ENCODE results near the gene PTGER4.
A peak's percentile ranks its signal among the peaks of the same experiment; 100 is the strongest.
"Not testable (repeated sequence)": the region's sequence is repeated elsewhere in the genome, so short reads cannot be mapped to it uniquely, and the experiment has no call there.

The PTGER4 gene

GRCh38 chr5:40679913-40680681 lies at the start of gene PTGER4:
Gene PTGER4 (plus strand): TSS chr5:40679915. CDS start chr5:40680994, 1,079 bp downstream.
- TF ChIP-seq, protein P1, sequence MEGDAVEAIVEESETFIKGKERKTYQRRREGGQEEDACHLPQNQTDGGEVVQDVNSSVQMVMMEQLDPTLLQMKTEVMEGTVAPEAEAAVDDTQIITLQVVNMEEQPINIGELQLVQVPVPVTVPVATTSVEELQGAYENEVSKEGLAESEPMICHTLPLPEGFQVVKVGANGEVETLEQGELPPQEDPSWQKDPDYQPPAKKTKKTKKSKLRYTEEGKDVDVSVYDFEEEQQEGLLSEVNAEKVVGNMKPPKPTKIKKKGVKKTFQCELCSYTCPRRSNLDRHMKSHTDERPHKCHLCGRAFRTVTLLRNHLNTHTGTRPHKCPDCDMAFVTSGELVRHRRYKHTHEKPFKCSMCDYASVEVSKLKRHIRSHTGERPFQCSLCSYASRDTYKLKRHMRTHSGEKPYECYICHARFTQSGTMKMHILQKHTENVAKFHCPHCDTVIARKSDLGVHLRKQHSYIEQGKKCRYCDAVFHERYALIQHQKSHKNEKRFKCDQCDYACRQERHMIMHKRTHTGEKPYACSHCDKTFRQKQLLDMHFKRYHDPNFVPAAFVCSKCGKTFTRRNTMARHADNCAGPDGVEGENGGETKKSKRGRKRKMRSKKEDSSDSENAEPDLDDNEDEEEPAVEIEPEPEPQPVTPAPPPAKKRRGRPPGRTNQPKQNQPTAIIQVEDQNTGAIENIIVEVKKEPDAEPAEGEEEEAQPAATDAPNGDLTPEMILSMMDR (IDR thresholded peaks at IDR 0.05; ENCODE audit: insufficient read depth, low read depth, low read length, missing control alignments), result no peak
- DNase-seq (ENCODE audit: low read depth), result no peak
- peak within 1 kb of the TSS; percentile 58 for H3K4me3 ChIP-seq (ENCODE audit: low read depth, low read length)

GRCh38 chr5:40630126-40630525 lies 49.6 kb upstream of the PTGER4 start:
- H3K4me3 ChIP-seq (ENCODE audit: low read depth, low read length), result no peak overlapping the region
- no peak for DNase-seq (ENCODE audit: low read depth)
- TF ChIP-seq, protein P1 (IDR thresholded peaks at IDR 0.05; ENCODE audit: insufficient read depth, low read depth, low read length, missing control alignments), result no peak

DNA sequence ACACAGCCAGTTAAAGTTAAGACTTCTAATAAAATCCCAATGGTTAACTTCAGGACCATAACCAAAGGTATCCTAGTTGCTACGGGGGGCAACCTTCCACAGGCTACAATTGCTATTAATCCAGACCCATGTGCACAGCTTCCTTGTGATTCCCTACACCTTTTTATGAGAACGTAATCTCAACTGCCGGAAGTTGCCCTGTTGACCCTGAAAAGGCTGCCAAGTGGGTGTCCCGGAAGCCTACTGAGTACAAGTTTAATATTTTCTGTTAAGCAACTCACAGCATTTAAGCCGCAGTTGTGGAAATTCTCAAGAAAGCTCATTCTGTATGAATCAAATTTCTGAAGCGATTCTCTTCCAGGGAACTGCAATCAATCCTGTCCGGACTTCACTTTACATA lies 48.5 kb upstream of the PTGER4 start:
- DNase-seq (ENCODE audit: low read depth), result no peak
- H3K4me3 ChIP-seq (ENCODE audit: low read depth, low read length), result no peak overlapping the region
- TF ChIP-seq, protein P1 (IDR thresholded peaks at IDR 0.05; ENCODE audit: insufficient read depth, low read depth, low read length, missing control alignments), result no peak

- no peak overlapping the region for H3K4me3 ChIP-seq (ENCODE audit: low read depth, low read length)
- TF ChIP-seq, protein P1 (IDR thresholded peaks at IDR 0.05; ENCODE audit: insufficient read depth, low read depth, low read length, missing control alignments), result no peak
- no peak for DNase-seq (ENCODE audit: low read depth)
Measured at GRCh38 chr5:40634154-40634553, 45.6 kb upstream of the PTGER4 start.

GRCh38 chr5:40634593-40634992 lies 45.1 kb upstream of the PTGER4 start:
- TF ChIP-seq, protein P1 (IDR thresholded peaks at IDR 0.05; ENCODE audit: insufficient read depth, low read depth, low read length, missing control alignments), result no peak
- no peak for DNase-seq (ENCODE audit: low read depth)
- H3K4me3 ChIP-seq (ENCODE audit: low read depth, low read length), result no peak overlapping the region

DNA sequence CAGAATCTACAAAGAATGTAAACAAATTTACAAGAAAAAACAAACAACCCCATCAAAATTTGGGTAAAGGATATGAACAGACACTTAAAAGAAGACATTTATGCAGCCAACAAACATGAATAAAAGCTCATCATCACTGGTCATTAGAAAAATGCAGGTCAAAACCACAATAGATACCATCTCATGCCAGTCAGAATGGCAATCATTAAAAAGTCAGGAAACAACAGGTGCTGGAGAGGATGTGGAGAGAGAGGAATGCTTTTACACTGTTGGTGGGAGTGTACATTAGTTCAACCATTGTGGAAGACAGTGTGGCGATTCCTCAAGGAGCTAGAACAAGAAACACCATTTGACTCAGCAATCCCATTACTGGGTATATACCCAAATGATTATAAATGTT lies 40.2 kb upstream of the PTGER4 start:
- not testable (repeated sequence) for DNase-seq (ENCODE audit: low read depth); H3K4me3 ChIP-seq (ENCODE audit: low read depth, low read length)

GRCh38 chr5:40646266-40646665 lies 33.4 kb upstream of the PTGER4 start:
- no peak overlapping the region for H3K4me3 ChIP-seq (ENCODE audit: low read depth, low read length)
- TF ChIP-seq, protein P1 (IDR thresholded peaks at IDR 0.05; ENCODE audit: insufficient read depth, low read depth, low read length, missing control alignments), result no peak
- no peak for DNase-seq (ENCODE audit: low read depth)

All from GM12865 (cell line).